ENCODE data around the gene MICAL1.

The MICAL1 gene

DNA sequence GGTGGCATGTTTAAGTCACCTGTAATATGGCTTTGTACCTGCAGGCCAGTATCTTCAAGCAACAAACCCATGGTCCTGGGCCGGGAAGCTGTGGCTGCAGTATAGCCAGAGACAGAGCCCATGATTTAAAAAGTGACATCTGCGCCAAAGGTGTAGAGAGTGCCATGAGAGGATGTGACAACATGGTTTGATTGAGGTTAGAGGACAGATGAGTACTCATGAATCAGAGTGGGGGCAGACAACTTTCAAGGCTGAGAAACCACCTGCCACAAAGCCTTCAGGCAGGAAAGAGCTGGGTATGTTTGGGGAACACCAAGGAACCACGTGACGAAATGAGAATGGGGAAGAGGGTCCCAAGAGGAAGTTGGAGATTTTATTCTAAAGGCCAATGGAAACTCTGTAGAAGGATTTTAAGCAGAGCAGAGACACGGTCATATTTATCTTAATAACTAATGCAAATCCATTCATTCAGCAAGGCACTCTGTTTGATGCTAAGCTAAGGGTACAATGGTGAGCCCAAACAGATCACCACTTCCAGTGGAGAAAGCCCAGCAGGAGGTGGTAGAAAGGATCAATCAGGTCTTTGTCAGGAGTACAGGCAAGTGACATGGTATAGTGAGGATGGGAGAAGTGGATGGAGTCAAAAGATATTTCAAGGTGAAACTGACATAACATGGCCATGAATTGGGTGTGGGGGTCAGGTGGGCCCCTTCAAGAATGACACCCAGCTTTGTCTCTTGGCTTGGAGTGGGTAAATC is 3.4 kb upstream of the MICAL1 start:
- TF ChIP-seq, protein P1, sequence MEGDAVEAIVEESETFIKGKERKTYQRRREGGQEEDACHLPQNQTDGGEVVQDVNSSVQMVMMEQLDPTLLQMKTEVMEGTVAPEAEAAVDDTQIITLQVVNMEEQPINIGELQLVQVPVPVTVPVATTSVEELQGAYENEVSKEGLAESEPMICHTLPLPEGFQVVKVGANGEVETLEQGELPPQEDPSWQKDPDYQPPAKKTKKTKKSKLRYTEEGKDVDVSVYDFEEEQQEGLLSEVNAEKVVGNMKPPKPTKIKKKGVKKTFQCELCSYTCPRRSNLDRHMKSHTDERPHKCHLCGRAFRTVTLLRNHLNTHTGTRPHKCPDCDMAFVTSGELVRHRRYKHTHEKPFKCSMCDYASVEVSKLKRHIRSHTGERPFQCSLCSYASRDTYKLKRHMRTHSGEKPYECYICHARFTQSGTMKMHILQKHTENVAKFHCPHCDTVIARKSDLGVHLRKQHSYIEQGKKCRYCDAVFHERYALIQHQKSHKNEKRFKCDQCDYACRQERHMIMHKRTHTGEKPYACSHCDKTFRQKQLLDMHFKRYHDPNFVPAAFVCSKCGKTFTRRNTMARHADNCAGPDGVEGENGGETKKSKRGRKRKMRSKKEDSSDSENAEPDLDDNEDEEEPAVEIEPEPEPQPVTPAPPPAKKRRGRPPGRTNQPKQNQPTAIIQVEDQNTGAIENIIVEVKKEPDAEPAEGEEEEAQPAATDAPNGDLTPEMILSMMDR (IDR thresholded peaks at IDR 0.05; ENCODE audit: insufficient read depth, low read length, poor library complexity, severe bottlenecking), result no peak
- peaks cover 2% of the 10 kb centered on the region for H3K36me3 ChIP-seq (ENCODE audit: control insufficient read depth, insufficient read depth, low read length)
- no peak overlapping the region for H3K4me3 ChIP-seq (replicated peaks; ENCODE audit: low read depth, low read length)
- H3K27me3 ChIP-seq (replicated peaks; ENCODE audit: control insufficient read depth, insufficient read depth, low read length), result no peaks in the 10 kb centered on the region
- no peak for DNase-seq (ENCODE audit: extremely low read depth, insufficient read length)

DNA sequence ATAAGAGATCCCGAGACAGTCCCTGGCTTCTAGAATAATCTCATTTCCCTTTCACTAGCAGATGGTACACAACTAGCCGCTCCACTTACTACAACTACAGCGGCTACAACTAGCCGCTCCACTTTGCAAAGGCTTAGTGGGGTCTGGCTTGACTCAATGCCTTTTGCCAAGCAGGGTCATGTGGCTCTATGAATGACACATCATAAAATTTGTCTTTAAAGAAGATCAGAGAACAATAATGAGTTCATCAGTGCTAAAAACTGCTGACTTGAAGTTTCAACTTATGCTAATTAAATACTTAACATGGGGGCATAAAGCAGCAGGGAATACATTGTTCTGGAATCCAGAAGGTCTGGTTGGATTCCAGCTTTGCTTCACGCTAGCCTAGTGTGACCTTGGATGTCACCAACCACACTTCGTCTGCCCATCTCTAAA is 2.0 kb upstream of the MICAL1 start:
- Histone ChIP-seq H3K36me3 (ENCODE audit: control insufficient read depth, insufficient read depth, low read length) (peaks cover 9% of the 10 kb centered on the region), H3K4me3 (replicated peaks; ENCODE audit: low read depth, low read length) (no peak overlapping the region), H3K27me3 (replicated peaks; ENCODE audit: control insufficient read depth, insufficient read depth, low read length) (no peaks in the 10 kb centered on the region)
- TF ChIP-seq, protein P1 (IDR thresholded peaks at IDR 0.05; ENCODE audit: insufficient read depth, low read length, poor library complexity, severe bottlenecking), result no peak
- no peak for DNase-seq (ENCODE audit: extremely low read depth, insufficient read length)

DNA sequence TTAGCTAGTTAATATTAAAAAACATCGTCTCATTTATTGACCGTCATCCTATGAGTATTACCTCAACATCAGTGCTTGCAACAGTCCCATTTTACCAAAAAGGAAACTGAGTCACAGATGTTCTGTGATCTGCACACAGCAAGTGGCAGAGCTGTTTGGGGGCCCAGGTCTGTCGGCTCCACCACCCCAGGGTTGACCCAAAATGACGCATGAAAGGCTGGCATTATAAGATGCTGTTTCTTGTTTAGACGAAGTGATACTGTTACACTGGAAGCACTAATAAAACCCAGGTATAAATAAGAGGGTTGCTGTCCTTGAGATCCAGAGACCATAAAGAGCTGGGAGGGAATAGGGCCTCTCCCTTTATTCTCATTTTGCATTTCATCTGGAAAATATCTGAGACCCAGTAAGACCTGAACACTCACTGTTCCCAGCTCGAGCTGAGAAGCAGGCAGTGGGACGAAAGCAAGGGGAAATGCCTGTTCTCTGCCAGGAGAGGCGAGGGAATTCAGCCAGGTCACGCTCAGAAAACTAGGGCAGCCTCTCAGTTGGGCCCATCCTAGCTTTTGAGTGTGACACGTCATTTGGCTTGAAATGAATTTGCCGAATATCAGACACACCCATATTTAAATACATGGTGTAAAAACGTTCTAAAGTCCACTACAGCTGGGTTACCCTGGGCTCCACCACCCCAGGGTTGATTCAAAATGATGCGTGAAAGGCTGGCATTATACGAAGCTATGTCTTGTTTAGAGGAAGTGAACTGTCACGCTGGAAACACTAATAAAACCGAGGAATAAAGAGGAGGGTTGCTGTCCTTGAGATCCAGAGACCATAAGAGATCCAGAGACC is 1.4 kb upstream of the MICAL1 start:
- peak overlapping the region; percentile 93 for H3K4me3 ChIP-seq (replicated peaks; ENCODE audit: low read depth, low read length)
- H3K27me3 ChIP-seq (replicated peaks; ENCODE audit: control insufficient read depth, insufficient read depth, low read length), result no peaks in the 10 kb centered on the region
- TF ChIP-seq, protein P1 (IDR thresholded peaks at IDR 0.05; ENCODE audit: insufficient read depth, low read length, poor library complexity, severe bottlenecking), result no peak
- H3K36me3 ChIP-seq (ENCODE audit: control insufficient read depth, insufficient read depth, low read length), result peaks cover 14% of the 10 kb centered on the region
- DNase-seq (ENCODE audit: extremely low read depth, insufficient read length), result no peak

DNA sequence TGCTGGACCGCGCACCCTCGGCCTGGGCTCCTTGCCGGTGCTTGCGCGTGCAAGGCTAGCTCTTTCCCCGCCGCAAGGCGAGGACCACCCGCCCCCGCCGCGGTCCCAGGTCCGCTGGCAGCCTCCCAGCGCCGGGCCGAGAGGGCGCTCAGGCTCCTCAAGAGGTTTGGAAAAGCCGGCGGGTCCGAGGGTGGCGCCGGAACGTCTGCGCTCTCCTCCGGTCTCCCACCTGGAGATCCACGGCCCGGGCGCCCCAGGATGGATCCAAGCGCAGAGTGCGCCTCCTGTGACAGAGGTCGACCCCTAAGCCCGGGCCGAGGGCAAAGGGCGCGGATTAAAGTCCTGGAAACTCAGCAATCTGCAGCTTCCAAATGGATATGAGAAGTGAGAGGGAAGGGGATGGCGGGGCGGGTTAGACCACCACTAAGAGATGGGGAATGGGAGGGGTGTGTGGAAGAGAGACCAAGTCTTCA is 575 bp upstream of the MICAL1 start:
- DNase-seq (ENCODE audit: extremely low read depth, insufficient read length), result no peak
- peak overlapping the region; percentile 93 for H3K4me3 ChIP-seq (replicated peaks; ENCODE audit: low read depth, low read length)
- no peaks in the 10 kb centered on the region for H3K27me3 ChIP-seq (replicated peaks; ENCODE audit: control insufficient read depth, insufficient read depth, low read length)
- peaks cover 16% of the 10 kb centered on the region for H3K36me3 ChIP-seq (ENCODE audit: control insufficient read depth, insufficient read depth, low read length)
- TF ChIP-seq, protein P1 (IDR thresholded peaks at IDR 0.05; ENCODE audit: insufficient read depth, low read length, poor library complexity, severe bottlenecking), result peak; percentile 6

DNA sequence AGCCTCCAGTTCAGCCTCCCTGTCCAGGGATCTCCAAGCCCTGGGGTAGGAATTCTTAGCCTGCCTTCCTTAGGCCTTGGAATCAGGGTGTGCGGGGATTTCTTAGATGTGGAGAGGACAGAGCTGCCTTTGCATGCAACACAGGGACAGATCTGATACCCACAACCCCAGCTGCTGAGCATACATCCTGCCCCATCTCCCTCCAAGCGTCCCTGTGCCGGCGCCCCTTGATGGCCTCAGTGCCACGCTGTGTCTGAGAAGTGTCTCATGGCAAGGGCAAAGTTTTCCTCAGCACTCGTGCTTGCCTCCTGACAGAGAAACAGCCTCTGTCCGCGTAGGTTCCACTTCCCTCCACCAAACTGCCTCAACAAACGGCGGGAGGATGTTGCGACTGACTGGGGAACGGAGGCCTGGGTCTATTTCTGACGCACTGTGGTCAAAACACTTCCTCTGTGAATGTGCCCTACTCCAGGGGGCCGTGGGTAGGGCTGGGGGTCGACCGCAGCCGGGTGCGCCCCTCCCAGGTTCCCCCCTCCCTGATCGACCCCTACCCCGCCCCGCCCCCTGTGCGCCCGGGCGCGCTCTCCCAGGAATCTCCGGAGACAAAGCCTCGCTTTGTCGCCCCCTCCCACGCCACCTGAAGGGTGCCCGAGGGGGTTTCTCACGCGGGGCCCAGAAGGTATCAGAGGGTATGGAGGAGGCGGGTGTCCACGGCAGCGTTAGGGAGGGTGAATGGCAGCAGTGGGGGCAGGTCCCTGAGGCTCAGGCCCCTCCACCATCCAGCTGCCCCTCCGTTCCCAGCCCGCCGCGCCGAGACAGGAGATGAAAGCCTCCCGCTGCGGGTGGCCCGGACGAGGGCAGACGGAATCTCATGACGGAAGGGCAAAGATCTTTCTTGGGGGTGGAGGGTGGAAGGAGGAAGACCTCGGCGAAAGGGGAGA is 806 bp downstream of the MICAL1 start:
- Histone ChIP-seq H3K27me3 (replicated peaks; ENCODE audit: control insufficient read depth, insufficient read depth, low read length) (no peaks in the 10 kb centered on the region), H3K4me3 (replicated peaks; ENCODE audit: low read depth, low read length) (peak overlapping the region; percentile 93), H3K36me3 (ENCODE audit: control insufficient read depth, insufficient read depth, low read length) (peaks cover 19% of the 10 kb centered on the region)
- TF ChIP-seq, protein P1 (IDR thresholded peaks at IDR 0.05; ENCODE audit: insufficient read depth, low read length, poor library complexity, severe bottlenecking), result no peak
- DNase-seq (ENCODE audit: extremely low read depth, insufficient read length), result peak; percentile 76
